Dermis blood vessel endothelial cell (primary cell): ENCODE data around the gene AKR1B15. TPM values are rescaled to one million over a fixed set of nuclear protein-coding genes. Genes with fewer than 3 reads are reported as not detected.
"Not testable (repeated sequence)": the region's sequence is repeated elsewhere in the genome, so short reads cannot be mapped to it uniquely, and the experiment has no call there.

Experiments used
- DNase-seq: peaks from one replicate; pipeline ENCODE4 v3.0.0; 2010
- total RNA-seq: library from RNA; depleted of rRNA; stranded (reverse); fragments of >200 nt; gene quantifications from 2 replicates; pipeline ENCODE4 v1.2.3, GENCODE V29; 2014

The AKR1B15 gene
- total RNA-seq, 1 donor from 2014 or later: not detected

GRCh38 chr7:134565643-134566136, 16.8 kb downstream of the AKR1B15 start:
- DNase-seq: no peak

GRCh38 chr7:134567368-134567767, 18.5 kb downstream of the AKR1B15 start:
- no peak for DNase-seq

- not testable (repeated sequence) for DNase-seq
Measured at GRCh38 chr7:134569962-134570361, 21.1 kb downstream of the AKR1B15 start.

- no peak for DNase-seq
Measured at GRCh38 chr7:134571101-134571500, 22.2 kb downstream of the AKR1B15 start.

GRCh38 chr7:134571746-134572461, 23.0 kb downstream of the AKR1B15 start:
- DNase-seq: no peak

GRCh38 chr7:134574322-134574721, 25.4 kb downstream of the AKR1B15 start:
- DNase-seq: no peak

- no peak for DNase-seq
Measured at GRCh38 chr7:134584290-134584689, 35.4 kb downstream of the AKR1B15 start.

GRCh38 chr7:134585897-134586296, 37.0 kb downstream of the AKR1B15 start:
- no peak for DNase-seq

- DNase-seq: no peak
Measured at GRCh38 chr7:134587750-134588149, 38.8 kb downstream of the AKR1B15 start.

GRCh38 chr7:134589491-134589941, 40.6 kb downstream of the AKR1B15 start:
- DNase-seq: no peak

GRCh38 chr7:134593530-134594392, 44.9 kb downstream of the AKR1B15 start:
- DNase-seq: peak; percentile 91

GRCh38 chr7:134594877-134595276, 46.0 kb downstream of the AKR1B15 start:
- no peak for DNase-seq

- no peak for DNase-seq
Measured at GRCh38 chr7:134599371-134599770, 50.5 kb downstream of the AKR1B15 start.

- no peak for DNase-seq
Measured at GRCh38 chr7:134601459-134601858, 52.5 kb downstream of the AKR1B15 start.

GRCh38 chr7:134602881-134603451, 54.1 kb downstream of the AKR1B15 start:
- no peak for DNase-seq

GRCh38 chr7:134605978-134606923, 57.3 kb downstream of the AKR1B15 start:
- DNase-seq: peak; percentile 88

- DNase-seq: no peak
Measured at GRCh38 chr7:134611611-134612151, 62.8 kb downstream of the AKR1B15 start.

- DNase-seq: peak; percentile 16
Measured at GRCh38 chr7:134612197-134612596, 63.3 kb downstream of the AKR1B15 start.

GRCh38 chr7:134613623-134614347, 64.9 kb downstream of the AKR1B15 start:
- DNase-seq: peak; percentile 96

- DNase-seq: no peak
Measured at GRCh38 chr7:134616611-134617010, 67.7 kb downstream of the AKR1B15 start.
